ENCODE measurements around the gene LTBP4. TPM values are rescaled to one million over a fixed set of nuclear protein-coding genes. Genes with fewer than 3 reads are reported as not detected.

Gene LTBP4
- polyA plus RNA-seq, 1 donor (not counting 4 experiments of a cell fraction or from before 2014, with no cell fraction given) = 29.6 TPM

- Histone ChIP-seq H3K79me2 (ENCODE audit: control insufficient read depth, insufficient read depth, low read length) (peaks cover 17% of the 10 kb centered on the region), H3K27ac (ENCODE audit: control insufficient read depth, insufficient read depth, low read length) (peak overlapping the region; percentile 91), H3K36me3 (ENCODE audit: control insufficient read depth in 2 of 2, extremely low read depth in 1 of 2, insufficient read depth in 2 of 2, low read length in 2 of 2) (peaks cover 5 to 8% of the 10 kb centered on the region in 2 experiments), H3K9ac (ENCODE audit: control insufficient read depth, extremely low read depth, insufficient read depth, low read length) (peak overlapping the region; percentile 84), H3K4me1 (ENCODE audit: control insufficient read depth, extremely low read depth, insufficient read depth, low read length) (peaks cover 40% of the 10 kb centered on the region), H3K27me3 (ENCODE audit: control insufficient read depth, extremely low read depth, insufficient read depth, low read length) (no peaks in the 10 kb centered on the region), H3K9me1 (ENCODE audit: control insufficient read depth, extremely low read depth, insufficient read depth, low read length) (no peaks in the 10 kb centered on the region), H4K20me1 (ENCODE audit: control insufficient read depth, extremely low read depth, insufficient read depth, low read length) (no peaks in the 10 kb centered on the region), H3K4me3 (ENCODE audit: control insufficient read depth in 2 of 3, extremely low read depth in 1 of 3, insufficient read depth in 2 of 3, low read depth in 1 of 3, low read length in 3 of 3) (peak overlapping the region; percentile 58 to 90 (median 83)), H2AFZ (ENCODE audit: control insufficient read depth, low read length) (peak overlapping the region; percentile 82), H3K9me3 (ENCODE audit: control insufficient read depth, low read depth, low read length) (no peaks in the 10 kb centered on the region), H3K4me2 (ENCODE audit: control insufficient read depth, extremely low read depth, insufficient read depth, low read depth, low read length) (peak overlapping the region; percentile 92)
- no peak for FAIRE-seq
- dilution Hi-C loops (cut with MboI; ENCODE audit: extremely low pct_ligation_motif_present, low sequenced_read_pairs) = no loop called here
- DNase-seq (ENCODE audit: low read depth, low spot score) = no peak
- no peak for TF ChIP-seq EZH2 (IDR thresholded peaks at IDR 0.05; ENCODE audit: low read length)
- TF ChIP-seq CTCF (optimal IDR thresholded peaks at IDR 0.05 in 1 of 3, IDR thresholded peaks at IDR 0.05 in 1 of 3, conservative IDR thresholded peaks at IDR 0.05 in 1 of 3; ENCODE audit: extremely low read depth in 1 of 3, insufficient read depth in 2 of 3, low read length in 3 of 3) = no peak
Observed at GRCh38 chr19:40612831-40613689, 11.9 kb downstream of the LTBP4 start.

- Histone ChIP-seq H3K9me3 (ENCODE audit: control insufficient read depth, low read depth, low read length) (no peaks in the 10 kb centered on the region), H3K27ac (ENCODE audit: control insufficient read depth, insufficient read depth, low read length) (peak overlapping the region; percentile 91), H3K4me1 (ENCODE audit: control insufficient read depth, extremely low read depth, insufficient read depth, low read length) (peaks cover 40% of the 10 kb centered on the region), H3K4me2 (ENCODE audit: control insufficient read depth, extremely low read depth, insufficient read depth, low read depth, low read length) (peak overlapping the region; percentile 92), H3K4me3 (ENCODE audit: control insufficient read depth in 2 of 3, extremely low read depth in 1 of 3, insufficient read depth in 2 of 3, low read depth in 1 of 3, low read length in 3 of 3) (peak overlapping the region; percentile 58 to 90 (median 83)), H3K9me1 (ENCODE audit: control insufficient read depth, extremely low read depth, insufficient read depth, low read length) (no peaks in the 10 kb centered on the region), H3K36me3 (ENCODE audit: control insufficient read depth in 2 of 2, extremely low read depth in 1 of 2, insufficient read depth in 2 of 2, low read length in 2 of 2) (peaks cover 5 to 8% of the 10 kb centered on the region in 2 experiments), H3K79me2 (ENCODE audit: control insufficient read depth, insufficient read depth, low read length) (peaks cover 17% of the 10 kb centered on the region), H2AFZ (ENCODE audit: control insufficient read depth, low read length) (peak overlapping the region; percentile 82), H3K27me3 (ENCODE audit: control insufficient read depth, extremely low read depth, insufficient read depth, low read length) (no peaks in the 10 kb centered on the region), H3K9ac (ENCODE audit: control insufficient read depth, extremely low read depth, insufficient read depth, low read length) (peak overlapping the region; percentile 84), H4K20me1 (ENCODE audit: control insufficient read depth, extremely low read depth, insufficient read depth, low read length) (no peaks in the 10 kb centered on the region)
- FAIRE-seq (peak; percentile 63), DNase-seq (ENCODE audit: low read depth, low spot score) (no peak)
- TF ChIP-seq EZH2 (IDR thresholded peaks at IDR 0.05; ENCODE audit: low read length) (no peak), CTCF (optimal IDR thresholded peaks at IDR 0.05 in 1 of 3, IDR thresholded peaks at IDR 0.05 in 1 of 3, conservative IDR thresholded peaks at IDR 0.05 in 1 of 3; ENCODE audit: extremely low read depth in 1 of 3, insufficient read depth in 2 of 3, low read length in 3 of 3) (no peak)
- dilution Hi-C loops (cut with MboI; ENCODE audit: extremely low pct_ligation_motif_present, low sequenced_read_pairs) = no loop called here
Observed at GRCh38 chr19:40613690-40614621, 12.8 kb downstream of the LTBP4 start.
